HG03045 (cell line): ENCODE measurements around the gene ETV3L.
"Not testable (repeated sequence)": the region's sequence is repeated elsewhere in the genome, so short reads cannot be mapped to it uniquely, and the experiment has no call there.

Experiments
- ATAC-seq: cut with Tn5 transposase; IDR thresholded peaks from one replicate; pipeline ENCODE4 v1.9.1; 2021; ENCODE audit warnings: mild to moderate bottlenecking, moderate library complexity; ENCODE audit not compliant: unreplicated experiment

Gene ETV3L

DNA sequence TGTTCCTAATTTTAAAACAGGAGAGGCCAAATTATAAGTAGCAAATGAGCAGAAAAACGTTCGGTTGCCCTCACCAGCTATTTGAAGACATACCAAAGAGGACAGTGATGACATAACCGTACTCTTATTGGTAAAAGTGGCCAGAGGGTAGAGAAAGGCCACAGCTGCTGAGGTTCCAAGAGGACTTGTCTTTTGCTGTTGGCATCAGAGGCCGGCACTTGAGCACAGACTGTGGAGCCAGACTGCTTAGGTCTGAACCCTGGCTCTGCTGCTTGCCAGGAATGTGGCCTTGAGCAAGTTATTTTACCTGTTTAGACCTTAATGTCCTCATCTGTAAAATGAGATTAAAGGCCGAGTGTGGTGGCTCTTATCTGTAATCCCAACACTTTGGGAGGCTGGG is 14.9 kb downstream of the ETV3L start:
- no peak for ATAC-seq

DNA sequence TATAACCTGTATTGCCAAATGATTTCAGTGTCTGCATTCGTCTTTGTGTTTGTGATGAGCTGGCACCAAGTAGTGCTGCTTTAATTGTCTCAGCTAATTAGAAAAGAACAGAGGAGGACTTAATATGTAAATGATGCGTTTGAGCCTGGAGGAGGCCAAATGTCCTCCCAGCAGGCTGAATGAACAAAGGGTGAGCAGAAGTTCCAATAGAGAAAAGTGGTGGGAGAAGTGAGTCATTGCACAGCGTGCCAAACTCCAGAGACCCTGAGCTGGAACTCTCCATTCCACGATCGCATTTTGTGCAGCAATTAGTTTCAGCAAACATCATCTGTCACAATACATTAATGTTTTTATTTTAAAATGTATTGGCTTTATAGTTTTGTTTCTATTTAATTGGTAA is 17.9 kb downstream of the ETV3L start:
- no peak for ATAC-seq

DNA sequence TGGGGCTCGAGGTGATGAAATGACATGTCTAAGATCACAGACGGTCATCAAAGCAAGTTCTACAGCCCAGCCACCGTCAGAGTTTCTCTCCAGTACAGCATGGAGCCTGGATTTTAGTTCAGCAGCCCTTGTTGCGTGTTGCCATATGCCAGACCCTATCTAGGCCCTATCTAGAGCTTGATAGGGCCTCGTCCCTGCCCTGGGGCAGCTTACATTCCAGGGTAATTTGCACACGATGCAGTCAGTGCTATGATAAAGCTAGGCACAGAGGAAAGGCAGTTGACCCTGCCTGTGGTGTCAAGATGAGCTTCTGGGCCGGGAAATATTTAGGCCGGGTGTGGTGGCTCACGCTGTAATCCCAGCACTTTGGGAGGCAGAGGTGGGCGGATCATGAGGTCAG is 18.9 kb downstream of the ETV3L start:
- ATAC-seq, result no peak

DNA sequence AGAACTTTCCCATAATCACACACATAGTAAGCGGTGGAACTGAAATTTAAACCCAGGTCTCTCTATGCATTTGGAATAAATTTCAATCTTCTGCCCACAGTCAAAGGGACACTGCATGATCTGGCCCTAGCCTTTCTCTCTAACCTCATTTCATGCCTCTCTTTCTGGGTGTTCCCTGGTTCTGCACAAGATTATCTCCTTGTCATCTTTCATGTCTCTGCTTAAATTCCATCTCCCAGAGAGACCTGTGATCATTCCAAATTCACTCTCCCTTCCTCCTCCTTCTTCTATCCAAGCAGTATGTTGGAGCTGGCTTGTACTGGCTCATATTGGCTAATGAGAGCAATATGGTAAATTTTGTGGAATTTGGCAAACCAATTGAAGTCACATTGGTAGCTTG is 22.2 kb downstream of the ETV3L start:
- ATAC-seq, result no peak

DNA sequence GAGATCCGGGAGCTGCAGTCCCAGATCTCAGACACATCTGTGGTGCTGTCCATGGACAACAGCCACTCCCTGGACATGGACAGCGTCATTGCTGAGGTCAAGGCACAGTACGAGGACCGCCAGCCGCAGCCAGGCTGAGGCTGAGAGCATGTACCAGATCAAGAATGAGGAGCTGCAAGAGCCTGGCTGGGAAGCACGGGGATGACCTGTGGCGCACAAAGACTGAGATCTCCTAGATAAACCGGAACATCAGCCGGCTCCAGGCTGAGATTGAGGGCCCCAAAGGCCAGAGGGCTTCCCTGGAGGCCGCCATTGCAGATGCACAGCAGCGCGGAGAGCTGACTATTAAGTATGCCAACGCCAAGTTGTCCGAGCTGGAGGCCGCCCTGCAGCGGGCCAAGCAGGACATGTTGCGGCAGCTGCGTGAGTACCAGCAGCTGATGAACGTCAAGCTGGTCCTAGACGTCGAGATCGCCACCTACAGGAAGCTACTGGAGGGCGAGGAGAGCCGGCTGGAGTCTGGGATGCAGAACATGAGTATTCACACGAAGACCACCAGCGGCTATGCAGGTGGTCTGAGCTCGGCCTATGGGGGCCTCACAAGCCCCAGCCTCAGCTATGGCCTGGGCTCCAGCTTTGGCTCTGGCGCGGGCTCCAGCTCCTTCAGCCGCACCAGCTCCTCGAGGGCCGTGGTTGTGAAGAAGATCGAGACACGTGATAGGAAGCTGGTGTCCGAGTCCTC is 25.5 kb downstream of the ETV3L start:
- ATAC-seq, result no peak

DNA sequence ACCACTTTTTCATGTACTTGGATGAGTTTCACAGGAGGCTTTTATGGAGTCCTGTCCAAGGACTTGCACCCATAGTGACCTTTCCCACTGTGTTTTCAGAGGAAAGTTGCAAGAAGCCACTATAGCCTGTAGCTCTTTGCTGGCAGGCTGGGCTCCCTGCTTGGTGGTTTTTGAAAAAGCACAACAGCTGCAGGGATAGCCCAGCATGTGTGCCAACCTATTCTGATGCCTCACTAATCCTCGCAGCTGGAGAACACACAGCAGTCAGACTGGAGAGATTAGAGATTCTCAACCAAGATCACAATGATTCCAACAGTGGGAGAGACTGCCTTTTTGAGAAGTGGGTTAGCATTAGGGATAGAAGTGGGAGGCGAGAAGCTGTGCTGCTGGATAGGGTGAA is 30.0 kb downstream of the ETV3L start:
- ATAC-seq, result no peak

DNA sequence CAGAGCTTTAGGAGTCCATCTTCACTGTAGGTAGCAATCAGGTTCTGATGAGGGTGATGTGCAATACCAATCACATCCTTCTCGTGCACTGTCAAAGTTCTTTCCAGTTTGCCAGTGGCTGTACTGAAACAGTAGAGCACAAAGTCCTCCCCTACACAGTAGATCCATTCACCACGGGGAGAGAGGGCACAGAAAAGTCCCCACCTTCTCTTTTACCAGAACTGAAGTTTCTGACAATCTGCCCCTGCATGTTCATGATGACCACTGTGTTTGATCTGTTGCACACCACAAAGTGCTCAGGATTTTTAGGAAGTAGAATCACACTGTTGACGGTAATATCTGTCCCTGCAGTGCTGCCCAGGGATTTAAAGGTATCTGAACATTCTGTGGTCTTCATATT is 40.4 kb downstream of the ETV3L start:
- ATAC-seq, result not testable (repeated sequence)

DNA sequence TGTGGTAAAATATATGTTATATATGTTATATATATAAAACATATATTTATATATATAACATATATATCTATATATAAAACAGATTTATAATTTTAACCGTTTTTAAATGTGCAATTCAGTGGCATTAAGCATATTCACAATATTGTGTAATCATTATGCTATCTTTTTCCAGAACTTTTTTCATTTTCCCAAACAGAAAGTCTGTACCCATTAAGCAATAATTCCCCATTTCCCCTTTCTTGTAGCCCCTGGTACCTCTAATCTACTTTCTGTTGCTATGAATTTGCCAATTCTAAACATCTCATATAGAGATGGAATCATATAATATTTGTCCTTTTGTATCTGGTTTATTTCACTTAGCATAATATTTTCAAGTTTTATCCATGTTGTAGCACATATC is 43.3 kb downstream of the ETV3L start:
- ATAC-seq, result no peak

DNA sequence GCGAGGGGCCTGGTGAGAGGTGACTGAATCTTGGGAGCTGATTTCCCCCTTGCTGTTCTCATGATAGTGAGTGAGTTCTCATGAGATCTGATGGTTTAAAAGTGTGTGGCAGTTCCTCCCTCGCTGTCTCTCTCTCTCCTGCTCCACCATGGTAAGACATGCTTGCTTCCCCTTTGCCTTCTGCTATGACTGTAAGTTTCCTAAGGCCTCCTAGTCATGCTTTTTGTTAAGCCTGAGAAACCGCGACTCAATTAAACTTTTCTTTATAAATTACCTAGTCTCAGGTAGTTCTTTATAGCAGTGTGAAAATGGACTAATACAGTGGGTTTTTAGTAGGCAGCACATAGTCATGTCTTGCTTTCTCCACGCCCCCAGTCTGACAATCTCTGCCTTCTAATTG is 43.9 kb downstream of the ETV3L start:
- not testable (repeated sequence) for ATAC-seq

DNA sequence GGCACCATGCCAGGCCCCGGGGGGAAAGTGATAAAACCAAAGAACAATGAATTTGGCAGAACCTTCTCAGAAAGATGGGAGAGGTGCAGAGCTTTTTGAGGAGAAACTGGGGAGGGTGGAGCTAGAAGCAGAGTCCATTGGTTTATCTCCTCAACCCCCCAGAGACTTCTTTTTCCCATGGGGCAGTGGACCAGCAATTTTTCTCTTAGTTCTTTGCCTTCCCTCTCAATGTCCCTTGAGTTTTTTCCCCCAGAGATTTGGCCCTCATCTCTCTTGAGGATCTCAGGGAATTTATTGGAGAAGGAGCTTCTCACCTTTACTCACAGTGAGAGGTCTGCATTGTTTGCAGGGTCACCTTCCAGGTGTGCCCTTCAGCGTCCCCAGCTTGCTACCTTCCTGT is 48.8 kb downstream of the ETV3L start:
- ATAC-seq, result no peak

DNA sequence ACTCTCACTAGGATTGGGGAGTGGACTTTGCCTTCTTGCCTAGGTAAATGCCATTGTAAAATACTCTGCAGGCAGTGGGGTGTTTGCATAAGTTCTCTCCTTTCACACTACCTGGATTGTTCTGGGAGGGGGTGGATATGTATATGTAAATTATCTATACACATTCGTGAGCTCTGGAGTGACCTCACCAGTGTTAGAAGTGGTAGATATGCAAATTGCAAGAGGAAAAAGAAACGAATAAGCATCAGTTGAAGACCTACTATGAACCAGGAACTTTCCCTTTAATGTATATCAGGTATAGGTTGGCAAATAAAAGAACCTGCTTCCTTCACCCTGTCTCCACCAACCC is 52.6 kb downstream of the ETV3L start:
- no peak for ATAC-seq

DNA sequence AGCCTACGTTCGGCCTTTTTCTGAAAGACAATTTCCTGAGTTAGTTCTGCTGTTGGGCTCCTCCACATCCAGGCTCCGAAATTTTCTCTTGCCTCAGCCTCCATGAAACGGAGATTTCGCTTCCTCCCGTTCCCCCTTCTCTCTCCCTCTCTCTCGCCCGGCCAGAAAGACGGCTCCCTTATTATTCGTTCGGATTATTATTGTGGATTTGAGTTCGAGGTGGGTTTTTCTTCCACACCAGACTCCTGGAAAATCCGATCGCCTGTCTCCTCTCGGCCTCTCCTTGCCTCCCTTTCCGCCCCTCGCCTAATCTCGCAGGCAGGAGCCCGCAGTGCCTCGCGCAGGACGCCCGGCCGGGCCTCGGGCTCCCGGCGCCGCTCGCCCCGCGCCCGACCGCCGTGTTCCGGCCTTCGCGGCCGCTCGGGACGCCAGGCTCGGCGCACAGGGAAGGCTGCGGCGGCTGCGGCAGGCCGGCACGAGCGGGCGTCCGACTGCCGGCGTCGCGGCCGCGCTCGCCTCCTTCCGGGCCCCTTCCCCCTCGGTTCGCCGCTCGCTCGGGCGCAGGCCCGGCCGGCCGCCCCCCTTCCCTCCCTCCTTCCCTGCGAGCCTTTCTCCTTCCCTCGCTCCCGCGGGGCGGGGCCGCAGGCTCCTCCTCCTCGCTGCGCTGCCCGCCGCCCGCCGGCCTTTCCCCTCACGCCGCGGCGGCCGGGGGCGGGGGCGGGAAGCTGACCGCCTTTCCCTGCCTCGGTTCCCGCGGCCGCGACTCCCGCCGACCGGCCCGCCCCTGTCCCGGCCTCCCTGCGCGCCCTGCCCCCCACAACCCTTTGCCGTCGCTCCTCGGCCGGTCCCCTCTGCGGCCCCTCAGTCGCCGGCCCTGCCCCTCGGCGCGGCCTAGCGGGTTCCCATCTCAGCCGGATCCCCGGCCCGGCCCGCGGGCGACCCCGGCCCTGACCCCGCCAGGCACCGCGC is 54.1 kb downstream of the ETV3L start, which contains the start of gene ARHGEF11:
TSS of gene ARHGEF11 (minus strand) at position 493 of the 969 bp plus-strand sequence. CDS start 1,412 bp downstream, outside the sequence.
- ATAC-seq, result peak; percentile 83

DNA sequence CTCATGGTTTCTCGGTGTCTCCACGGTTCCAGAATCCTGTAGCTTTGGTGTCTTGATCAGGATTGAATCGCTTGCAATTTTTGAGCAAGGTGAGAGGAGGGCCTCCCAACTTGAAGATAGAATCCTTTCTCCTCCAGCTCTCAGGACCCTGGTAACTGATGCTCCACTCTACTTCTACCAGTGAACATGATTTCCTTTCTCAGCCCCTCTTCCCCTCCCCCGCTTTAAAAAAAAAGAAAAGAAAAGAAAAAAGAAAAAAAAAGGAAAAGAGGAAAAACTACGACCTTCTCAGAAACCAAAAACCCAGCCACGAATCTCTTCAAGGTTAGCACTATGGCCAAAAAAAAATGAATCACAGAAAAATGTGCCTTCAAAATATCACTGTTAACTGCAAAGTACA is 55.3 kb downstream of the ETV3L start:
- no peak for ATAC-seq

DNA sequence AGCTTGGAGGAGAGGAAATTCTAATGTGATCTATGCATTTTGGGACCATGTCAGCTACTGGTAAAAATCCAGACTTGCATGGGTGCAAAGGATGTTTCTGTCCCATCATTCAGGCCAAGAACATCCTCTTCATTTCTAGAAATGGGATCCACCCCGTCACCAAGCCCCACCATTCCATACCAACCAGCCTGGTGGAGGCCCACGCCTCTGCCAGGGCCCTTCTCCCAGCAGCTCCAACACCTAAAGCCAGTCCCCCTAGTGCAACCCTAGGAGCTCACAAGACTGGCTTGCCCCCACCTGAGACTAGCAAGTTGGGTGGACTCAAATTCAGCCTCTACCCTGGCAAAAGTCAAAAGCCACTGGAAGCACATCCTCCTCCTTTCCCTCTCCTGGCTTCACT is 55.9 kb downstream of the ETV3L start:
- no peak for ATAC-seq

DNA sequence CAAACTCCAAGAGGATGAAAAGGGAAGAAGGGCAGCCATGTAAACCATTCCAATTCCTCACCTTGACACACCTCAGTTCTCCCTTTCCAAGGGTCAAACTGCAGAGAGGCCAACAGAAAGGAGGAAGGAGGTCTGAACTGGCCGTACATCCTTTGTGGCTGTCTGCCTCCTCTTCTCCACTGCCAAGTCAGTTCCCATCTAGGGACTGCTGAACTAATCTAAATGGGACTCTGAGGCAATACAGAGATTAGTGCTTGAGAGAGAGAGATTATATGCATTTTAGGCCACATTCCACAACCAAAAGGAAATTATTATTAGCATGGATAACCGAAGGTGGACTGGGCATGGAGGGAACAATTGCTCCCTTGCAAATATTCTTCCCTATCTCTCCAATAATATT is 56.8 kb downstream of the ETV3L start:
- no peak for ATAC-seq
